ENCODE results near the gene DARS1. TPM values are rescaled to one million over a fixed set of nuclear protein-coding genes. Genes with fewer than 3 reads are reported as not detected.
"Not testable (repeated sequence)": the region's sequence is repeated elsewhere in the genome, so short reads cannot be mapped to it uniquely, and the experiment has no call there.

Gene DARS1
- total and polyA plus RNA-seq, 2 donors: 70.8 to 106 TPM

DNA sequence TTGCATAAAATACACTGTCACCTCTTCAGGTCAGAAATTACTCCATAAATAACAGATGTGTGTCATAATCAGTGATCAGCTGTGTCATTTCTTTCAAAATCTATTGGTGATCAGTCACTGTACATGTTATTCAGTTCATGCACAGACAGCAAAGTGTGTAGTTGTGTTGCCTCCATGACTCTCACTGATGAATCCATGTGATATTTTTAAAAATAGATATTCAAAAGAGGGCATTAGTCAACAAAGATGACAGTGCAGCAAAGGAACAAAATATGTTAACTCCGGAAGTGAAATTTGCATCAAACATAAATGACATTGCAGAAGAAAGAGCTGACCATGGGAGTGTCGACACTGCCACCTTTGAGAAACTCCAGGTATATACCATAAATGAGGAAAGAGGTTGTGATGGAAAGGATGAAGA lies 92.0 kb downstream of the DARS1 start:
- DNase-seq (ENCODE audit: extremely low spot score): no peak
- no peaks in the 10 kb centered on the region for H3K4me1 ChIP-seq (ENCODE audit: insufficient read depth)
- no peaks in the 10 kb centered on the region for H3K36me3 ChIP-seq (ENCODE audit: insufficient read depth)
- no peak overlapping the region for H3K4me3 ChIP-seq (ENCODE audit: low read depth, low read length)
- no peak overlapping the region for H3K27ac ChIP-seq (ENCODE audit: low read depth)
- 92% methylated on average over 2 of the region's 2 CpGs for WGBS

DNA sequence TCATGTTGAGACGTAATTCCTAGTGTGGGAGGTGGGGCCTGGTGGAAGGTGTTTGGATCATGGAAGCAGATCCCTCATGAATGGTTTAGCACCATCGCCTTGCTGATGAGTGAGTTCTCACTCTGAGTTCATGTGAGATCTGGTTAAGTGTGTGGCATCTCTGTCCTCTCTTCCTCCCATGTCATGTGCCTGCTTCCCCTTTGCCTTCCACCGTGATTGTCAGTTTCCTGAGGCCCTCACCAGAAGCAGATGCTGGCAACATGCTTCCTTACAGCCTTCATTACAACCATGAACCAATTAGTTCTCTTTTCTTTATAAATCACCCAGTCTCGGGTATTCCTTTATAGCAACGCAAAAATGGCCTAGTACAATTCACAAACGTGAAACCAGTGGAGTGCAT lies 94.6 kb downstream of the DARS1 start:
- H3K4me1 ChIP-seq (ENCODE audit: insufficient read depth): no peaks in the 10 kb centered on the region
- no peak overlapping the region for H3K27ac ChIP-seq (ENCODE audit: low read depth)
- no peaks in the 10 kb centered on the region for H3K36me3 ChIP-seq (ENCODE audit: insufficient read depth)
- H3K4me3 ChIP-seq (ENCODE audit: low read depth, low read length): no peak overlapping the region
- 66% methylated on average over 6 of the region's 6 CpGs for WGBS
- DNase-seq (ENCODE audit: extremely low spot score): no peak

- no peak for DNase-seq (ENCODE audit: extremely low spot score)
- no peak overlapping the region for H3K27ac ChIP-seq (ENCODE audit: low read depth)
- H3K36me3 ChIP-seq (ENCODE audit: insufficient read depth): no peaks in the 10 kb centered on the region
- H3K4me1 ChIP-seq (ENCODE audit: insufficient read depth): no peaks in the 10 kb centered on the region
- 94% methylated on average over 4 of the region's 4 CpGs for WGBS
- H3K4me3 ChIP-seq (ENCODE audit: low read depth, low read length): no peak overlapping the region
Measured at GRCh38 chr2:135890149-135890548, 95.3 kb downstream of the DARS1 start.

- H3K4me3 ChIP-seq (ENCODE audit: low read depth, low read length); H3K36me3 ChIP-seq (ENCODE audit: insufficient read depth); H3K4me1 ChIP-seq (ENCODE audit: insufficient read depth); H3K27ac ChIP-seq (ENCODE audit: low read depth); DNase-seq (ENCODE audit: extremely low spot score): not testable (repeated sequence)
- WGBS: 90% methylated on average over 5 of the region's 5 CpGs
Measured at GRCh38 chr2:135888587-135888986, 96.8 kb downstream of the DARS1 start.

- H3K36me3 ChIP-seq (ENCODE audit: insufficient read depth): no peaks in the 10 kb centered on the region
- DNase-seq (ENCODE audit: extremely low spot score): no peak
- no peak overlapping the region for H3K27ac ChIP-seq (ENCODE audit: low read depth)
- no peaks in the 10 kb centered on the region for H3K4me1 ChIP-seq (ENCODE audit: insufficient read depth)
- WGBS: 91% methylated on average over 4 of the region's 4 CpGs
- no peak overlapping the region for H3K4me3 ChIP-seq (ENCODE audit: low read depth, low read length)
Measured at GRCh38 chr2:135885709-135886108, 99.7 kb downstream of the DARS1 start.

- Histone ChIP-seq H3K4me3 (ENCODE audit: low read depth, low read length) (no peak overlapping the region), H3K36me3 (ENCODE audit: insufficient read depth) (no peaks in the 10 kb centered on the region), H3K27ac (ENCODE audit: low read depth) (no peak overlapping the region), H3K4me1 (ENCODE audit: insufficient read depth) (no peaks in the 10 kb centered on the region)
- no peak for DNase-seq (ENCODE audit: extremely low spot score)
- WGBS: 42% methylated on average over 3 of the region's 3 CpGs
Measured at GRCh38 chr2:135882415-135882814, 103.0 kb downstream of the DARS1 start.

- 86% methylated on average over 15 of the region's 15 CpGs for WGBS
- peak overlapping the region; percentile 66 for H3K4me3 ChIP-seq (ENCODE audit: low read depth, low read length)
- DNase-seq (ENCODE audit: extremely low spot score); H3K27ac ChIP-seq (ENCODE audit: low read depth); H3K36me3 ChIP-seq (ENCODE audit: insufficient read depth); H3K4me1 ChIP-seq (ENCODE audit: insufficient read depth): not testable (repeated sequence)
Measured at GRCh38 chr2:135876770-135877169, 108.7 kb downstream of the DARS1 start.

DNA sequence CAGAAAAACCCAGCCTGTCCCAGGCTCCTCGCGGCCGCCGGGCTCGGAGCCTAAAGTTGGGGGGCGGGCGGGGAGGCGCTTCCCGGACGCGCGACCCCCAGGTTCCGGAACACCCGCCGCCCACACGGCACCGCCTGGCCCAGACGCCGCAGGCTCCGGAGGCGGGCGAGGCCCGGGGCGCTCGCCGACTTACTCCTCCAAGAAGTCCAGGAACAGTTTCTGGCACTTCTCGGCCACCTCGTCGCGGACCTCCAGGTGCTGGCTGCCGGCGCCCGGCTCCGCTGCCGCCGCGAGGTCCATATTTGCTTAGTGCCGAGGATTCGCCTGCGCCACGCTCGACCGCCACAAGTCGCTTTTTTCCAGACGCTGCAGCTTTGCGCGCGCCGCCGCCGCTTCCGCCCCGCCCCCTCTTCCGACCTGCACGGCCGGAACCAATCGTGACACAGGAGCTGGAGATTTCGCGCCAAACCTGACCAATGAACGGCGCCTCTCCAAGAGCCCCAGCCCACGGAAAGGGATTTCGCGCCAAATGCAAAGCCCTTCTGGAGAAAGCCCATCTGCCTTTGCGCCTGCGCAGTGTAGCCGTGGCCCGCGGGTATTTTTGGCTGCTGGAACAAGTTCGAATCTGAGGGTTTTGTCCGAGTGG lies 109.2 kb downstream of the DARS1 start, which contains the start of gene MCM6:
MCM6 (minus strand) TSS at position 378 of the 646 bp plus-strand sequence; CDS start at position 300, 78 bp downstream.
- H3K4me3 ChIP-seq (ENCODE audit: low read depth, low read length): peak within 1 kb of the TSS; percentile 66
- no peaks in the 10 kb centered on the region for H3K4me1 ChIP-seq (ENCODE audit: insufficient read depth)
- WGBS: under 1% methylated on average over 71 of the region's 71 CpGs
- H3K36me3 ChIP-seq (ENCODE audit: insufficient read depth): peaks cover 3% of the 10 kb centered on the region
- DNase-seq (ENCODE audit: extremely low spot score): peak; percentile 97
- H3K27ac ChIP-seq (ENCODE audit: low read depth): peak within 1 kb of the TSS; percentile 69

DNA sequence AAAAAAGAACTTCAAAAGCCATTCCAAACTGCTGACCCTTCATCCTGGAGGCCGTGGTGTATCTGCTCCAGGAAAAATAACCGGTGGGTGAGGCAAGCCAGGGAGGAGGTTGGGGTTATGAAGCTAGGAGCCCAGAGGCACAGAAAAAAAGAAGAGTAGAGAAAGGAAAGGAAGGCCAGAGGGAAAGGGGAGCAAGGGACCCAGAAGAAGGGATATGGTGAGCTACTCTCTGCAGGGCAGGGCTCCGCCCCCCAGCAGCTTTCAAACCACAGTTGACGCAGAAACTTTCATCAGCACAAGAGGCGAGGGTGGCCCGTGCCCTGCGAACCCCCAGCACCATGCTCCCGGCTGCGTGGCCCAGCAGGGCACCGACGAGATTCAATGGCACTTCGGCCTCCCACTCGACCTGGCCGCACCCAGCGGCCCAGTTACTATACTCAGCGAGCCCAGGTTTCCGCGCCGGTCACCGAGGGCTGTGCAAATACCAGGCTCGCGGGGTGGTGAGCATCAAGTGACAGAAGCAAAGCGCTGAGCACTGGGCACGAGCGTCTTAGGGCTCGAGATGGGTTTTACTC lies 109.8 kb downstream of the DARS1 start:
- Histone ChIP-seq H3K27ac (ENCODE audit: low read depth) (peak overlapping the region; percentile 69), H3K4me1 (ENCODE audit: insufficient read depth) (no peaks in the 10 kb centered on the region), H3K4me3 (ENCODE audit: low read depth, low read length) (peak overlapping the region; percentile 66), H3K36me3 (ENCODE audit: insufficient read depth) (peaks cover 3% of the 10 kb centered on the region)
- no peak for DNase-seq (ENCODE audit: extremely low spot score)
- WGBS: 1% methylated on average over 26 of the region's 26 CpGs

DNA sequence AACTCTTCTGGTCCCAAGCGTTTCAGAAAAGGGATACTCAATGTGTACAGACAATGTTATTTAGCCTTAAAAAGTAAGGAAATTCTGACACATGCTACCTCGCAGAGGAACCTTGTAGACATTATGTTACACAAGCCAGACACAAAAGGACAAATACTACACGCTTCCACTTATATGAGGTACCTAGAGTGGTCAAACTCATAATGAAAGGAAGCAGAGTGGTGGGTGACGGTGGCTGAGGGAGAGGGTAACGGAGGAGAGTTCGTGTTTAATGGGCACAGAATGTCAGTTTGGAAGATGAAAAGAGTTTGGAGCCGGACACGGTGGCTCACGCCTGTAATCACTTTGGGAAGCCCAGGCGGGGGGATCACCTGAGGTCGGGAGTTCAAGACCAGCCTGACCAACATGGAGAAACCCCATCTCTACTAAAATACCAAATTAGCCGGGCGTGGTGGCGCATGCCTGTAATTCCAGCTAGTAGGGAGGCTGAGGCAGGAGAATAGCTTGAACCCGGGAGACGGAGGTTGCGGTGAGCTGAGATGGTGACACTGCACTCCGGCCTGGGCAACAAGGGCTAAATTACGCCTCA lies 110.6 kb downstream of the DARS1 start:
- 75% methylated on average over 19 of the region's 19 CpGs for WGBS
- no peak overlapping the region for H3K27ac ChIP-seq (ENCODE audit: low read depth)
- no peak for DNase-seq (ENCODE audit: extremely low spot score)
- H3K4me3 ChIP-seq (ENCODE audit: low read depth, low read length): no peak overlapping the region
- peaks cover 3% of the 10 kb centered on the region for H3K36me3 ChIP-seq (ENCODE audit: insufficient read depth)
- no peaks in the 10 kb centered on the region for H3K4me1 ChIP-seq (ENCODE audit: insufficient read depth)

- Histone ChIP-seq H3K27ac (ENCODE audit: low read depth) (no peak overlapping the region), H3K4me3 (ENCODE audit: low read depth, low read length) (no peak overlapping the region), H3K4me1 (ENCODE audit: insufficient read depth) (no peaks in the 10 kb centered on the region), H3K36me3 (ENCODE audit: insufficient read depth) (peaks cover 6% of the 10 kb centered on the region)
- 96% methylated on average over 1 of the region's 1 CpG for WGBS
- no peak for DNase-seq (ENCODE audit: extremely low spot score)
Measured at GRCh38 chr2:135870571-135870970, 114.9 kb downstream of the DARS1 start.

DNA sequence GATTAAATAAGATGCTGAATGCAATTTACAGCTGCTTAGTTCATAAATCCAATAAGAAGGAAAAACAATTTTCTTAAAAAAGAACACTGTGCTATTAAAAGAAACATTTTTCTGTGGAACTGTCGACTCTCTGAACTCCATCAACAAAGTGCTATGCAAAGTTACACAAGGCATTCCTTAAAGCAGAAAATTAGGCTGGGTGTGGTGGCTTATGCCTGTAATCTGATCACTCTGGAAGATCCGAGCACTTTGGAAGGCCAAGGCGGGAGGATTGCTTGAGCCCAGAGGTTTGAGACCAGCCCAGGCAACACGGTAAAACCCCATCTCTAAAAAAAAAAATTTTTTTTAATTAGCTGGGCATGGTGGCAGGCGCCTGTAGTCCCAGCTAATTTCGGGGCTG lies 122.2 kb downstream of the DARS1 start:
- WGBS: 77% methylated on average over 6 of the region's 6 CpGs
- Histone ChIP-seq H3K27ac (ENCODE audit: low read depth) (no peak overlapping the region), H3K4me3 (ENCODE audit: low read depth, low read length) (no peak overlapping the region), H3K4me1 (ENCODE audit: insufficient read depth) (no peaks in the 10 kb centered on the region), H3K36me3 (ENCODE audit: insufficient read depth) (peaks cover 6% of the 10 kb centered on the region)
- DNase-seq (ENCODE audit: extremely low spot score): no peak

GRCh38 chr2:135862718-135863117 lies 122.7 kb downstream of the DARS1 start:
- peaks cover 6% of the 10 kb centered on the region for H3K36me3 ChIP-seq (ENCODE audit: insufficient read depth)
- WGBS: 82% methylated on average over 4 of the region's 4 CpGs

More at GRCh38 chr2:135862718-135863117, 122.7 kb downstream of the DARS1 start:
- no peak overlapping the region for H3K27ac ChIP-seq (ENCODE audit: low read depth)
- no peak for DNase-seq (ENCODE audit: extremely low spot score)
- no peak overlapping the region for H3K4me3 ChIP-seq (ENCODE audit: low read depth, low read length)
- H3K4me1 ChIP-seq (ENCODE audit: insufficient read depth): no peaks in the 10 kb centered on the region
